ENCODE data around the gene EMSY.
"Not testable (repeated sequence)": the region's sequence is repeated elsewhere in the genome, so short reads cannot be mapped to it uniquely, and the experiment has no call there.

The EMSY gene

GRCh38 chr11:76568139-76568538 is 123.3 kb downstream of the EMSY start:
- Histone ChIP-seq H3K27ac (ENCODE audit: low read depth, low read length, severe bottlenecking) (no peak overlapping the region), H3K4me1 (ENCODE audit: control insufficient read depth, insufficient read depth, low read length, poor library complexity, severe bottlenecking) (peaks cover 10% of the 10 kb centered on the region), H3K9me3 (ENCODE audit: control insufficient read depth, low read length) (peaks cover 11% of the 10 kb centered on the region), H3K36me3 (ENCODE audit: control insufficient read depth, insufficient read depth, low read length) (no peaks in the 10 kb centered on the region), H3K4me3 (ENCODE audit: extremely low read depth, insufficient read depth, low read length, poor library complexity, severe bottlenecking) (no peak overlapping the region)
- 100% methylated on average over 1 of the region's 4 CpGs; no CpG with 5 or more reads in 1 of the 2 experiments for WGBS, 2 experiments (ENCODE audit: insufficient coverage in 2 of 2)

GRCh38 chr11:76568621-76569020 is 123.8 kb downstream of the EMSY start:
- WGBS, 2 experiments (ENCODE audit: insufficient coverage in 2 of 2): no CpG with 5 or more reads among the region's 1 CpG
- Histone ChIP-seq H3K4me3 (ENCODE audit: extremely low read depth, insufficient read depth, low read length, poor library complexity, severe bottlenecking) (no peak overlapping the region), H3K27ac (ENCODE audit: low read depth, low read length, severe bottlenecking) (no peak overlapping the region), H3K9me3 (ENCODE audit: control insufficient read depth, low read length) (peaks cover 11% of the 10 kb centered on the region), H3K4me1 (ENCODE audit: control insufficient read depth, insufficient read depth, low read length, poor library complexity, severe bottlenecking) (peaks cover 14% of the 10 kb centered on the region), H3K36me3 (ENCODE audit: control insufficient read depth, insufficient read depth, low read length) (no peaks in the 10 kb centered on the region)

- H3K4me3 ChIP-seq (ENCODE audit: extremely low read depth, insufficient read depth, low read length, poor library complexity, severe bottlenecking); H3K27ac ChIP-seq (ENCODE audit: low read depth, low read length, severe bottlenecking); H3K36me3 ChIP-seq (ENCODE audit: control insufficient read depth, insufficient read depth, low read length): not testable (repeated sequence)
- Histone ChIP-seq H3K9me3 (ENCODE audit: control insufficient read depth, low read length) (peaks cover 11% of the 10 kb centered on the region), H3K4me1 (ENCODE audit: control insufficient read depth, insufficient read depth, low read length, poor library complexity, severe bottlenecking) (peaks cover 49% of the 10 kb centered on the region)
- WGBS, 2 experiments (ENCODE audit: insufficient coverage in 2 of 2): 86 to 88% methylated on average over 8 of the region's 12 CpGs
Observed at GRCh38 chr11:76572181-76572875, 127.5 kb downstream of the EMSY start.

DNA sequence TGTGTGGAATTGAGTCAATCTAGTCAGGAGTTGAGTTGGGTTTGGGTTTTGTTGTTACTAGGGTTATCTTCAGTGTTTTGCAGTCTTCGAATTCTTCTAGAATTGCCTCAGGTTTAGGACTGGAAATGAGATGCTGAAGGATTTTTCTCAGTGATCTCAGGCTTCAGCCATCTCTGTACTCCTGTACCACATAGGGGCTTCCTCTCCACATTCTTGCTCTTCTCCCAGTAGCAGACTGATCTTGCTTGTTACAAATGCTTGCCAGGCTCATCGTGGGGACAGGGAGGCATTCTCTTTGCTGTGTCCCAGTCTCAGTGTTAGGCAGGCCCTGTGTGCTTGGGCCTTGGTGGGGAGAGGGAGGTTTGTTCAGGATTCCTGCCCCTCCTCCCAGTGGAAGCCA is 129.6 kb downstream of the EMSY start:
- H3K4me1 ChIP-seq (ENCODE audit: control insufficient read depth, insufficient read depth, low read length, poor library complexity, severe bottlenecking): peaks cover 70% of the 10 kb centered on the region
- no peaks in the 10 kb centered on the region for H3K36me3 ChIP-seq (ENCODE audit: control insufficient read depth, insufficient read depth, low read length)
- H3K27ac ChIP-seq (ENCODE audit: low read depth, low read length, severe bottlenecking): peak overlapping the region; percentile 95
- H3K4me3 ChIP-seq (ENCODE audit: extremely low read depth, insufficient read depth, low read length, poor library complexity, severe bottlenecking): no peak overlapping the region
- 100% methylated on average over 1 of the region's 2 CpGs; no CpG with 5 or more reads in 1 of the 2 experiments for WGBS, 2 experiments (ENCODE audit: insufficient coverage in 2 of 2)
- peaks cover 7% of the 10 kb centered on the region for H3K9me3 ChIP-seq (ENCODE audit: control insufficient read depth, low read length)

DNA sequence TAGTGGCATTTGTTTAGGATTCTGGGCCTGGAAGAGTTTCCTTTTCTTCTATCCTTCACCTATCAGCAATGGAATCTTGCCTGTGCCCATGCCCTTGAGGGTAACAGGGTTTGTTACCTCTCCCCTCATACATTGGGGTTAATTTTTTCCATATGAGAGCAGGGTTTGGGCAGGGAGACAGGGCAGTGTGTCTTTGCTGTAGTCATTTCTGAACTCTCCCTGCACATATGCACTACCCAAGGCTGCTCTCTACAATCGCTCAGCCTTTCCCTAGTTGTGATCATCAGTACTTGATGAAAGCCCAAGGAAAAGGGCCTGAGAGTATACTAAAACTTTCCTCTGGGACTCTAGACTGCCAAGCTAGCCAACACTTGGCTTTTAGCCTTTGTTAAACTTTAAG is 130.1 kb downstream of the EMSY start:
- H3K36me3 ChIP-seq (ENCODE audit: control insufficient read depth, insufficient read depth, low read length): no peaks in the 10 kb centered on the region
- WGBS, 2 experiments (ENCODE audit: insufficient coverage in 2 of 2): 92 to 100% methylated on average over 1 of the region's 1 CpG
- H3K27ac ChIP-seq (ENCODE audit: low read depth, low read length, severe bottlenecking): peak overlapping the region; percentile 95
- H3K4me3 ChIP-seq (ENCODE audit: extremely low read depth, insufficient read depth, low read length, poor library complexity, severe bottlenecking): no peak overlapping the region
- peaks cover 74% of the 10 kb centered on the region for H3K4me1 ChIP-seq (ENCODE audit: control insufficient read depth, insufficient read depth, low read length, poor library complexity, severe bottlenecking)
- peaks cover 2% of the 10 kb centered on the region for H3K9me3 ChIP-seq (ENCODE audit: control insufficient read depth, low read length)

DNA sequence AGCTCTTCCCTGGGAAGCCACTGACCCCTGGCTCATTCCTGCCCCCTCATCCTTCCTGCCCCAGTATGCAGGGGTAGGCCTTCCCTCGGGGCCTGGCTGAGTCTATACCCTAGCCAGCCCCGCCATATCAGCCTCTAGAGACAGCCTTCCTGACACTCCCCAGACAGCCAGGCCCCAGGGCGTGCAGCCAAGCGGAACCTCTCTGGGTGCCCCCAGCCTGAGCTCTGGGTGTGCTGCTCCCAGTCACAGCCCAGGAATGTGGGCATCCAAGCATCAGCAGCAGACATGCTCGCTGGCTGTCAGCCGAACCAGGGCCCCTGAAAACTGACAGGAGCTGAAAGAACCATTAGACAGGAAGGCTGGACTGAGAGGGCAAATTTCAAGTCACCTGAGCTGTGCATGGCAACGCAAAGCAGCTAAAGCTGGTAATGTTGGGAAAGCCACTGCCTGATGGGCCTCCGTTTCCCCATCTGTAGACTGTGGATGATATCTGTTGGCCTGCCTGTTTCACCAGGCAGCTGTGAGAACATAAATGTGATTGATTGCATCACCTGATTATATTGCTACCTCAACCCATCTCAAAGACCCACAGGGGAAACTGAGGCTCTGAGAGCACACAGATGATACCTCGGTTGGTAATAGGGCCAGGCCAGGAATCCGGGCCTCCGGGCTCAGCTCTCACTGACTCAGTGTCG is 132.6 kb downstream of the EMSY start:
- Histone ChIP-seq H3K9me3 (ENCODE audit: control insufficient read depth, low read length) (no peaks in the 10 kb centered on the region), H3K4me1 (ENCODE audit: control insufficient read depth, insufficient read depth, low read length, poor library complexity, severe bottlenecking) (peaks cover 72% of the 10 kb centered on the region), H3K36me3 (ENCODE audit: control insufficient read depth, insufficient read depth, low read length) (no peaks in the 10 kb centered on the region), H3K4me3 (ENCODE audit: extremely low read depth, insufficient read depth, low read length, poor library complexity, severe bottlenecking) (no peak overlapping the region), H3K27ac (ENCODE audit: low read depth, low read length, severe bottlenecking) (peak overlapping the region; percentile 92)
- WGBS, 2 experiments (ENCODE audit: insufficient coverage in 2 of 2): 80 to 81% methylated on average over 8 to 10 of the region's 12 CpGs

- WGBS, 2 experiments (ENCODE audit: insufficient coverage in 2 of 2): 78 to 89% methylated on average over 8 to 11 of the region's 11 CpGs
- Histone ChIP-seq H3K4me1 (ENCODE audit: control insufficient read depth, insufficient read depth, low read length, poor library complexity, severe bottlenecking) (peaks cover 67% of the 10 kb centered on the region), H3K4me3 (ENCODE audit: extremely low read depth, insufficient read depth, low read length, poor library complexity, severe bottlenecking) (no peak overlapping the region), H3K27ac (ENCODE audit: low read depth, low read length, severe bottlenecking) (peak overlapping the region; percentile 92), H3K9me3 (ENCODE audit: control insufficient read depth, low read length) (no peaks in the 10 kb centered on the region), H3K36me3 (ENCODE audit: control insufficient read depth, insufficient read depth, low read length) (no peaks in the 10 kb centered on the region)
Observed at GRCh38 chr11:76577921-76578653, 133.3 kb downstream of the EMSY start.

DNA sequence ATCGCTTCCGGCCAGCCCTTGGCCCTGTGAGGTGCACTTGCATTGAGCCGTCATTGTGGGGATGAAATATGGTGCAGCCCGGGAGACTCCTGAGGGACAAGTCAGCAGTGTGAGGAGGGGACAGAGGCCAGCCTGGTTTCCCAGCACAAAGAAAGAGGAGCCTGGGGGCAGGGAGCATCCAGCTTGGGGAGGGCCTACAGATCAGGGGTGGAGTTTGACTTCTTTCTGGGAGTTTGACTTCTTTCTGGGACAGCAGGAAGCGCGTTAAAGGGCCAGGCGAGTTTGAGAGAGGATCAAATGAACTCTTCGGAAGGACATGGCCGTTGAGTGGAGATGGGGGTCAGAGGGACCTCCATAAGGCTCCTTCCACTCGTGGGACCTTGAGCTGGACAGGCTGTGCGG is 133.8 kb downstream of the EMSY start:
- H3K27ac ChIP-seq (ENCODE audit: low read depth, low read length, severe bottlenecking): peak overlapping the region; percentile 92

DNA sequence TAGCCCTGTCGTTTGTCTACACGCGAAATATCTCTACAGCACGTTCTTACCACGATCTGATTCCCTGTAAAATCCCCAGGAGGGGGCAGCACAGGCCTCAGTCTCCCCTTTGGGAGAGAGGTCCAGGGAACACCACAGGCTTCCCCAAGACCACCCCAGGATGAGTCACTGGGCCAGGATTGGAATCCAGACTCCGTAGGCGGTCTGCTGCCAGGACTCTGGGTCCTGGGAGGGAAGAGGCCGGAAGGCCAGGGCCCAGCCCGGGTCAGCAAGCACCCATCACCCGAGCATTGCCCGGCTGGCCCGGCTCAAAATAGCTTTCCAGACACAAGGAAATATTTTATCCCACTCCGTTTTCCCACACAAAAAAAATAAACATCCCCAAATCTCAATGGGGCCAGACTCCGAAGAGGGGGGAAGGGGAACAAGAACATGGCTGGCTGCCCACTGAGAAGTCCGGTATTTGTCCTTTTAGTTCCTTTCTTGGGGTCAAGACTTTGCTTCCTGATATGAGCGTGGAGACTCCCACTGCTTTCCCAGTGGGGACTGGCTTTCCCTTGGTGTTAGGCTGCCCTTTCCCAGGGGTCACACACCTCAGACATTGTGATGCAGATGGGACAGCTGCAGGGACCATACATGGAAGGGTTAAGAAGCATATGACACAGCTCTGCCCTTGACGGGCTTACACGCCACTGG is 134.4 kb downstream of the EMSY start:
- Histone ChIP-seq H3K4me1 (ENCODE audit: control insufficient read depth, insufficient read depth, low read length, poor library complexity, severe bottlenecking) (peaks cover 57% of the 10 kb centered on the region), H3K4me3 (ENCODE audit: extremely low read depth, insufficient read depth, low read length, poor library complexity, severe bottlenecking) (no peak overlapping the region), H3K9me3 (ENCODE audit: control insufficient read depth, low read length) (no peaks in the 10 kb centered on the region), H3K36me3 (ENCODE audit: control insufficient read depth, insufficient read depth, low read length) (no peaks in the 10 kb centered on the region), H3K27ac (ENCODE audit: low read depth, low read length, severe bottlenecking) (peak overlapping the region; percentile 92)
- 71 to 82% methylated on average over 7 to 17 of the region's 18 CpGs for WGBS, 2 experiments (ENCODE audit: insufficient coverage in 2 of 2)

More for the DNA sequence above, 133.8 kb downstream of the EMSY start:
- H3K36me3 ChIP-seq (ENCODE audit: control insufficient read depth, insufficient read depth, low read length): no peaks in the 10 kb centered on the region
- H3K9me3 ChIP-seq (ENCODE audit: control insufficient read depth, low read length): no peaks in the 10 kb centered on the region
- WGBS, 2 experiments (ENCODE audit: insufficient coverage in 2 of 2): 61 to 71% methylated on average over 10 to 11 of the region's 11 CpGs
- H3K4me3 ChIP-seq (ENCODE audit: extremely low read depth, insufficient read depth, low read length, poor library complexity, severe bottlenecking): no peak overlapping the region
- peaks cover 62% of the 10 kb centered on the region for H3K4me1 ChIP-seq (ENCODE audit: control insufficient read depth, insufficient read depth, low read length, poor library complexity, severe bottlenecking)

DNA sequence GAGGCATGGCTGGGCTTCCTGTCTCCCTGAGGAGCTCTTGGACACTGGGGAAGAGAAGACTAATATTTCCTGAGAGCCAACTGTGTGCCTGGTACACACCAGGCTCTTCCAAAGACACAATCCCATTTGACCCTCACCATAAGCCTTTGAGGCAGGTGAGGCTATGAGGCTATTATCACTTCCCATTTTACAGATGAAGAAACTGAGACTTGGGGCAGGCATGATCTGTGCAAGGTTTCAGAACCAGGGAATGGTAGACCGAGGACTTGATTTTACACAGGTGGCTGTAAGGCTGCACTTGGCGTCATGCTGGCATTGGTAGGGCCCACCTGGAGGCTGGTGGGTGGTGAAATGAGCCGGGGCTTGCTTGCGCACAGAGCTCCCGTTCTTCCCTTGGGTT is 134.9 kb downstream of the EMSY start:
- Histone ChIP-seq H3K4me3 (ENCODE audit: extremely low read depth, insufficient read depth, low read length, poor library complexity, severe bottlenecking) (no peak overlapping the region), H3K4me1 (ENCODE audit: control insufficient read depth, insufficient read depth, low read length, poor library complexity, severe bottlenecking) (peaks cover 52% of the 10 kb centered on the region), H3K36me3 (ENCODE audit: control insufficient read depth, insufficient read depth, low read length) (no peaks in the 10 kb centered on the region), H3K27ac (ENCODE audit: low read depth, low read length, severe bottlenecking) (peak overlapping the region; percentile 92), H3K9me3 (ENCODE audit: control insufficient read depth, low read length) (no peaks in the 10 kb centered on the region)
- 80 to 84% methylated on average over 5 of the region's 5 CpGs for WGBS, 2 experiments (ENCODE audit: insufficient coverage in 2 of 2)
